Mucosa of rectum (tissue), 2 donors: Measurements from ENCODE around the gene SLC25A42.
A peak's percentile ranks its signal among the peaks of the same experiment; 100 is the strongest.
"Not testable (repeated sequence)": the region's sequence is repeated elsewhere in the genome, so short reads cannot be mapped to it uniquely, and the experiment has no call there.

Source experiments
- H3K27ac ChIP-seq, 2 donors: one replicate each; pipeline ENCODE4 v1.7.0; 2013; ENCODE audit warnings: inconsistent platforms in 2 of 2, low read depth in 2 of 2, low read length in 2 of 2
- H3K27me3 ChIP-seq, 2 donors: one replicate each; pipeline ENCODE4 v1.7.0; 2013; ENCODE audit warnings: low read length in 2 of 2; ENCODE audit not compliant: control insufficient read depth in 2 of 2, insufficient read depth in 2 of 2
- H3K36me3 ChIP-seq, 2 donors: one replicate each; pipeline ENCODE4 v1.7.0; 2013; ENCODE audit warnings: low read length in 2 of 2; ENCODE audit not compliant: control insufficient read depth in 2 of 2, insufficient read depth in 2 of 2
- H3K4me1 ChIP-seq, 2 donors: one replicate each; pipeline ENCODE4 v1.7.0; 2013; ENCODE audit warnings: low read length in 2 of 2, mild to moderate bottlenecking in 1 of 2; ENCODE audit not compliant: control insufficient read depth in 2 of 2, insufficient read depth in 2 of 2
- H3K4me3 ChIP-seq, 2 donors: one replicate each; pipeline ENCODE4 v1.7.0; 2013; ENCODE audit warnings: low read length in 2 of 2
- H3K9ac ChIP-seq, 2 donors: one replicate each; pipeline ENCODE4 v1.7.0; 2013; ENCODE audit warnings: low read length in 2 of 2, low read depth in 1 of 2, mild to moderate bottlenecking in 1 of 2
- H3K9me3 ChIP-seq, 2 donors: one replicate each; pipeline ENCODE4 v1.7.0; 2013; ENCODE audit warnings: low read length in 2 of 2; ENCODE audit not compliant: control insufficient read depth in 2 of 2
- donor health status: healthy.
- donor health status: Normal muscosa, but diverticular disease.

SLC25A42 gene

DNA sequence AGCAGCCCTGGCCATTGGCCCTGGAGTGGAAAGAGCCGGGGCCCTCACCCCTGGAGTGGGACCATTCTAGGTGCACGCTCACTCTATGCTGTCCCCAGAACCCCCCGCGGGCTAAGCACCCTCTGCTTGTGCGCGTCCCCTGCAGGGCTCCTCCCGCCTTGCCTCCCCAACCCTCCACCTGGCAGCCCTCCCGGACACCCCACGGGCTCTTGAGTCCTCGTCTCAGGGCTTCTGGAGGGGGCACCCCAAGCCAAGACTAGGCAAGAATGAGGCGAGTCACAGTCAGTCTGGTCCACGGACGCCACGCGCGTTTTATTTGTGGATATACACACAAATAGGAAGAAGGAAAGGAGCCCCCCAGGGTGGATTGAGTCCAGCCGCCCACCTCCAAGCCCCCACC is 81.5 kb downstream of the SLC25A42 start:
- Histone ChIP-seq H3K4me1 (no peaks in the 10 kb centered on the region), H3K4me3 (no peak overlapping the region), H3K9ac (no peak overlapping the region), H3K27ac (no peak overlapping the region), H3K27me3 (no peaks in the 10 kb centered on the region), H3K36me3 (peaks cover 4 to 15% of the 10 kb centered on the region in 2 donors), H3K9me3 (no peaks in the 10 kb centered on the region)

DNA sequence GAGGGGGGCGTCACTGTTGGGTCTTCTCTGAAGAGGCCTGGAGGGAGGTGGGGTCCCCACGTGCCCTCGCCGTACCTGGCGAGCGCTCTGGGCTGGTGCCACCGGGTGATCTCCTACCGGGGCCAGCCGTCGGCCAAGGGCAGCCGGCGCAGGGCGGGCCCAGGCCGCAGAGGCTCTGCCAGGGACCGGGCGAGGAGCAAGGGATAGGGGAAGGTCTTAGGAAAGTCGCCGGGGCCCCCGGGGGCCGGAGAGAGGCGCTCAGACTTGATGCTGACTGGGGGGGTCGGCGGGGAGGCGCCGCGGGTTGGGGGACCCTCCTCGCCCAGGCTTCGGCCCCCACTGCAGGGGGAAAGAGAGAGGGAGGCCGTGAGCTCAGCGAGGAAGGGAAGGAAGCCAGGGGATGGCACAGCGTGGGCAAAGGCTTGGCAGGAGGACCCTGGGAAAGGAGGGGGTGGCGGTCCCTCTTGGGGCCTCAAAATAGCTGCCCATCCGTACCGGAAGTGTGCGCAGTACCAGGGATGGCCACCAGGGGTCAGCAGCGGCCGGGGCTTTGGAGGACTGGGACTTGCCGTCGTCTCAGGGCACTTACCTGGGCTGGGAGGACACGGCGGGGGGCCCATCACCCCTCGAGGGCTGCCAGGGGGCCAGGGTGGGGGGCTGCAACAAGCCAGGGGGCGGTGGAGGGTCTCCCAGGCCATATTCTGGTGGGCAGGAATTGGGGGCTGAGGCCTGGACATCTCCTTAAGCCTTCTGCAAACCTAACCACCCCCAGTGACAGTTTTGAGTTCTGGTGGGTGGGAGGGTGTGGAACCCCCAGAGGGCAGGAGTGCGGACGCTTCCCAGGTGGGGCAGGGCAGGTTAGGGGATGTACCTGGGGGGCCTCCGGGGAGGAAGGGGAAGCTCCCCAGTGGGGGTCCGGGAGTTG is 82.2 kb downstream of the SLC25A42 start:
- no peaks in the 10 kb centered on the region for H3K9me3 ChIP-seq
- H3K9ac ChIP-seq = no peak overlapping the region
- no peak overlapping the region for H3K27ac ChIP-seq
- peaks cover 4 to 15% of the 10 kb centered on the region in 2 donors for H3K36me3 ChIP-seq
- no peaks in the 10 kb centered on the region for H3K27me3 ChIP-seq
- H3K4me1 ChIP-seq = no peaks in the 10 kb centered on the region
- H3K4me3 ChIP-seq = no peak overlapping the region

GRCh38 chr19:19146865-19147264 is 83.1 kb downstream of the SLC25A42 start:
- H3K27ac ChIP-seq = no peak overlapping the region
- no peak overlapping the region for H3K4me3 ChIP-seq
- H3K27me3 ChIP-seq = no peaks in the 10 kb centered on the region
- no peaks in the 10 kb centered on the region for H3K9me3 ChIP-seq
- no peaks in the 10 kb centered on the region for H3K4me1 ChIP-seq
- H3K36me3 ChIP-seq = peaks cover 4 to 15% of the 10 kb centered on the region in 2 donors
- no peak overlapping the region for H3K9ac ChIP-seq

DNA sequence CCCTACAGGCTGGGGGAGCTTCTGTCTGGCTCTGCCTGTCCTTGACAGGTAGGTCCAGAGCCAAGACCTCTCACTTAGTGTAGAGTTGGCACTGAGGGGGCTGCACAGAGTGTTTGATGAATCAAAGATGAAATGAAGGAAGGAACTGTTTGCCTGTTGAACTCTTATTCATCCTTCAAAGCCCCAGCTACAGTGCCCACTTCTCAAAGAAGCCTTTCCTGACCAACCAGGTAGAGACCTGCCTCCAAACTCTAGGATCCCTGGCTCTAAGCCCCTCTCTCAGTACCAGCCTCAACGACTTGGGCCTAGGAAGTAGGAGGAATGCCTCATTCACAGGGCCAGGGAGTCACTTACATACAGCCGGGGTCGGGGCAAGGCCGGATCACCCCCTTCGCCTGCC is 83.5 kb downstream of the SLC25A42 start:
- no peaks in the 10 kb centered on the region for H3K9me3 ChIP-seq
- H3K4me1 ChIP-seq = no peaks in the 10 kb centered on the region
- H3K27ac ChIP-seq = no peak overlapping the region
- H3K36me3 ChIP-seq = peaks cover 4 to 15% of the 10 kb centered on the region in 2 donors
- no peak overlapping the region for H3K4me3 ChIP-seq
- H3K27me3 ChIP-seq = no peaks in the 10 kb centered on the region
- H3K9ac ChIP-seq = no peak overlapping the region

DNA sequence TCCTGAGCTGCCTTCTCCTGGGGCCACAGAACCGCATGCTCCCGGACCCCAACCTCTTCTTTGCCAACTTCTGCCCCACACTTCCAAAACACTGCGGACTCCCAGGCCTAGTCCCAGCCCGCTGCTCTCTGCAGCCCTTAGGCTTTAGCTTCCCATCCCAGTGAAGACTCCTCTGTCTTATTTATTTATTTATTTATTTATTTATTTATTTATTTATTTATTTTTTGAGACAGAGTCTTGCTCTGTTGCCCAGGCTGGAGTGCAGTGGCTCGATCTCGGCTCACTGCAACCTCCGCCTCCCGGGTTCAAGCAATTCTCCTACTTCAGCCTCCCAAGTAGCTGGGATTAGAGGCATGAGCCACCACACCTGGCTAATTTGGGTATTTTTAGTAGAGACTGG is 84.7 kb downstream of the SLC25A42 start:
- H3K36me3 ChIP-seq = peaks cover 4 to 15% of the 10 kb centered on the region in 2 donors
- H3K27ac ChIP-seq, H3K4me3 ChIP-seq, H3K9ac ChIP-seq, H3K27me3 ChIP-seq, H3K4me1 ChIP-seq, H3K9me3 ChIP-seq: not testable (repeated sequence)

GRCh38 chr19:19149435-19149834 is 85.6 kb downstream of the SLC25A42 start:
- H3K36me3 ChIP-seq = peaks cover 4 to 15% of the 10 kb centered on the region in 2 donors
- H3K9me3 ChIP-seq = no peaks in the 10 kb centered on the region
- H3K4me1 ChIP-seq = no peaks in the 10 kb centered on the region
- H3K9ac ChIP-seq = no peak overlapping the region
- no peak overlapping the region for H3K27ac ChIP-seq
- no peak overlapping the region for H3K4me3 ChIP-seq
- H3K27me3 ChIP-seq = no peaks in the 10 kb centered on the region

DNA sequence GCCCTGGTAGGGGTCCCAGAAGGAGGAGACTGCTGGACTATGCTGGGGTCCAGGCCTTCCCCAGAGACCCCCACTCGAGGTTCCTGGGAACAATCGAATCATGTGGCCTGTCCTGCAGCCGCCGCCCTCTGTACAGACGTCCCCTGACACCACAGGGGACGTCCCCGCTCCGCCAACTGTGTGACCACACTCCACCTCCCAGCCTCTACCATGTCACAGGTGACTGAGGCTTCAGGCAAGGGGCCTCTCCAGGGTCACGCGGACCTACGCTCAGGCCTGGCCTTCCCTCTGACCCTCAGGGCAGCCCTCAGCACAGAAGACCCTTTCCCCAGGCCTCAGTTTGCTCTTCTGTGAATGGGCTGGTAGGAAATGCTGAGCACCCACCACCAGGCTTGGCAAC is 87.6 kb downstream of the SLC25A42 start:
- Histone ChIP-seq H3K4me3 (no peak overlapping the region), H3K27ac (no peak overlapping the region), H3K27me3 (no peaks in the 10 kb centered on the region), H3K4me1 (no peaks in the 10 kb centered on the region), H3K9me3 (no peaks in the 10 kb centered on the region), H3K9ac (no peak overlapping the region), H3K36me3 (peaks cover 4 to 15% of the 10 kb centered on the region in 2 donors)

DNA sequence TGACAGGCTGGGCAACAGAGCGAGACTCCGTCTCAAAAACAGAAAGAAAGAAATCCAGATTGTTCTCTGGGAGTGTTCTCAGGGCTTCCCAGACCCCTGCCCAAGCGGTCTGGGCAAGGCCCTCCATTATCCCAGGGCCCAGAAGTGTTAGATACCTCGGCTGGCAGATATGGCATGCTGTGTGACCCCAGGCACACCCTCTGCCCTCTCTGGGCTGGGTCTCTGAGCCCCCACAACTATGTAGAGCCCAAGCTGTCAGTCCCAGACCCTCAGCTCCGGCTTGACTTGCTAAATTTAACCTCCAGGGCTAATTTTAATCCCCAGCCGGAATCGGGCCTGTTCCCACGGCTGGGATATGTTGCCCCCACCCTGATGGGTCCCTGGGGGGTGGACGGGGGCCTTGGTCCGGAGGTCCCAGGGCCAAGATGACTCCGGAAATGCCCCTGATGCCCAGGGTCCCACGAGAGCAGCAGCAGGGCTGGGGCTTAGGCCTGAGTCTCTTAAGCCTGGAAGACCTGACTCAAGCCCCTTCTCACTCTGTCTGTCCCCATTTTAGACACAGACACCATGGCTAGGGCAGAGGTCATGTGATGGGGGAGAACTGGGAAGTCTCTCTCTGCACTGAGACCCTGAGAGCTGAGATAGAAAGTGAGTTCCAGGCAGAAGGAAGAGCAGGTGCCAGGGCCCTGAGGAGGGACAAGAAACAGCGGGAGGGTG is 89.0 kb downstream of the SLC25A42 start:
- no peak overlapping the region for H3K4me3 ChIP-seq
- H3K4me1 ChIP-seq = no peaks in the 10 kb centered on the region
- H3K9me3 ChIP-seq = no peaks in the 10 kb centered on the region
- H3K9ac ChIP-seq = no peak overlapping the region
- H3K27ac ChIP-seq = no peak overlapping the region
- no peaks in the 10 kb centered on the region for H3K27me3 ChIP-seq
- peaks cover 0 to 8% of the 10 kb centered on the region in 2 donors for H3K36me3 ChIP-seq

DNA sequence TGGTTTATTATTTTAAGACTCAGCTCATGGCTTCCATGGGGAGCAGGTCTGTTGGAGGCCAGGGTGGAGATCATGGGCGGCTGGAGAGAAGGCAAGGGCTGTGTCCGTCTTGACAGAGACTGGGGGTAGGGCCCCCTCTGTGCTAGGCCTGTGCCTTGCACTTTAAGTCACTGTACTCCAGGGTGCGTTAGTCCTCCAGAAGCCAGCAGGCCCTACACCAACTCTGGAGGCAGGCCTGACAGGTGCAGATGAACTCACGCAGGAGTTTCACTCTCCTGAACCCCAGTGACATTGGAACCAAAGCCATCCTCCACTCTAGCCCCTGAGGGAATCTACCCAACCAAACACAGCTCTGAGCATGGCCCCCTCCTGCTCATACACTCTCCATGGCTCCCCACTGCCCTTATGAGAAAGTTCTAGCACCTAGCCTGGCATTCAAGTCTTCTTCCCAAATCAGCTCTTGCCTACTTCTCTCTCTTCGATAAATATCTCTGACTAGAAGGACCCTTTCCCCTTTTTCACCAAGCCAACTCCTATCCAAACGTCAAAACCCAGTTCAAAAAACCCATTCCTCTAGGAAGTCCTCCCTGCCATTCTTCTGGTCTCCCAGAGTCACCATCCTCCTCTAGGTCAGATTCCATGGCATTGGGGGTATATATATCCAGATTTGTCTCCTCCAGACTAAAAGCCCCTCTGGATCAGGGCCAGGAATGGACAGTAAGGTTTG is 91.1 kb downstream of the SLC25A42 start:
- Histone ChIP-seq H3K36me3 (peaks cover 0 to 4% of the 10 kb centered on the region in 2 donors), H3K9me3 (no peaks in the 10 kb centered on the region), H3K27me3 (no peaks in the 10 kb centered on the region), H3K4me1 (no peaks in the 10 kb centered on the region), H3K27ac (peak overlapping the region in 1 of 2 donors; percentile 48), H3K9ac (no peak overlapping the region), H3K4me3 (no peak overlapping the region)
